Upper lobe of left lung (tissue), 4 donors: Measurements from ENCODE around the gene CACNB4.

Experiments used
- POLR2A ChIP-seq, 4 donors: fragments of 450-650 bp; IDR thresholded peaks; one replicate each; pipeline ENCODE4 v1.5.1; 2016 to 2017; ENCODE audit warnings: antibody characterized with exemption in 4 of 4, mild to moderate bottlenecking in 2 of 4
- POLR2AphosphoS5 ChIP-seq, 2 donors: sonication (generic); formaldehyde crosslinking; IDR thresholded peaks; one replicate each; pipeline ENCODE4 v1.5.1; 2017; ENCODE audit warnings: antibody characterized with exemption in 2 of 2
- TF ChIP-seq, protein P1 (sequence below), 6 experiments: fragments of 450-650 bp in 4 of 6; fragments of 200-600 bp in 2 of 6; sonication (generic) in 2 of 6; IDR thresholded peaks; one replicate each; pipeline ENCODE4 v1.5.1; 2016 to 2019; ENCODE audit warnings: antibody characterized with exemption in 6 of 6

- TF ChIP-seq, protein P1, sequence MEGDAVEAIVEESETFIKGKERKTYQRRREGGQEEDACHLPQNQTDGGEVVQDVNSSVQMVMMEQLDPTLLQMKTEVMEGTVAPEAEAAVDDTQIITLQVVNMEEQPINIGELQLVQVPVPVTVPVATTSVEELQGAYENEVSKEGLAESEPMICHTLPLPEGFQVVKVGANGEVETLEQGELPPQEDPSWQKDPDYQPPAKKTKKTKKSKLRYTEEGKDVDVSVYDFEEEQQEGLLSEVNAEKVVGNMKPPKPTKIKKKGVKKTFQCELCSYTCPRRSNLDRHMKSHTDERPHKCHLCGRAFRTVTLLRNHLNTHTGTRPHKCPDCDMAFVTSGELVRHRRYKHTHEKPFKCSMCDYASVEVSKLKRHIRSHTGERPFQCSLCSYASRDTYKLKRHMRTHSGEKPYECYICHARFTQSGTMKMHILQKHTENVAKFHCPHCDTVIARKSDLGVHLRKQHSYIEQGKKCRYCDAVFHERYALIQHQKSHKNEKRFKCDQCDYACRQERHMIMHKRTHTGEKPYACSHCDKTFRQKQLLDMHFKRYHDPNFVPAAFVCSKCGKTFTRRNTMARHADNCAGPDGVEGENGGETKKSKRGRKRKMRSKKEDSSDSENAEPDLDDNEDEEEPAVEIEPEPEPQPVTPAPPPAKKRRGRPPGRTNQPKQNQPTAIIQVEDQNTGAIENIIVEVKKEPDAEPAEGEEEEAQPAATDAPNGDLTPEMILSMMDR (IDR thresholded peaks at IDR 0.05) = no peak
- TF ChIP-seq POLR2AphosphoS5 (IDR thresholded peaks at IDR 0.05) (no peak), POLR2A (IDR thresholded peaks at IDR 0.05) (no peak)
Measured at GRCh38 chr2:152099367-152100050, 665 bp upstream of the CACNB4 start.
